OCI-LY7 (cell line): ENCODE results near the gene CYP46A1.

Experiments
- EZH2phosphoT487 ChIP-seq: fragments of 200-600 bp; sonication (generic); IDR thresholded peaks from 2 replicates; pipeline ENCODE4 v1.6.1; 2018; ENCODE audit warnings: low read depth, borderline replicate concordance, mild to moderate bottlenecking, mixed run types, antibody characterized with exemption, low read length, moderate library complexity, mixed read lengths
- TF ChIP-seq, protein P1 (sequence below): fragments of 200-600 bp; sonication (generic); conservative IDR thresholded peaks from 2 replicates; pipeline ENCODE4 v1.5.1; 2014; ENCODE audit warnings: mild to moderate bottlenecking, antibody characterized with exemption, low read length, moderate library complexity, mixed read lengths

DNA sequence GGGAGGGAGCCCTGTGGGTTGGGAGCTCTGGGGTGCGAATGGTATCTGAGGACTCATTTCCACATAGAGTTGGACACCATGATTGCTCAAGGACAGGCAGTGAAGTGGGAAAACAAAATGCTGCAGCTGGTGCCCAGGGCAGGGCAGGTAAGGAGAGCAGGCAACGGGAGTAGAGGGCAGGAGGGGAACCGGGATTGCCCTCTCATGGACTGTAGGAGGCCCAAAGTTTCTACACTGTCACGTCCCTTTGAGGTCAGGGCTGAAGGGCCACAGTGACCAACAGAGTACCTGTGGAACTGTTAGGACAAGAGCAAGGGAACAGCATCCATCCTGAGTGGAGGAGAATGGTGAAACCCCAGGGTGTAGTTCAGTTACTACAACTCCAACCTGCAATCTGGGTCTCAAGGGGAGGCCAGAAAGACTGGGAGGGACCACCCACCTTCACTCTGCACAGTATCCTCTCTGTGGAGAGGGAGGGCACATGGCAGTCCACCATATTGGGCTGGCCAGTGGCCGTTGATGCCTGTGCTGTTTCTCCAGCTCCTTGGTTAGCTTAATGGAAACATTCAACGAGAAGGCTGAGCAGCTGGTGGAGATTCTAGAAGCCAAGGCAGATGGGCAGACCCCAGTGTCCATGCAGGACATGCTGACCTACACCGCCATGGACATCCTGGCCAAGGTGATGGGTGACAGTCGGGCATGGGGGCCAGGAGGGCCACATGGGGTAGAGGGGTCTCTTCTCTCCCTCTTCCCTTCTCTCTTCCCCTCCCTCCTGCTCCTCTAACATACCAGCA lies 22.2 kb downstream of the CYP46A1 start:
- TF ChIP-seq, protein P1, sequence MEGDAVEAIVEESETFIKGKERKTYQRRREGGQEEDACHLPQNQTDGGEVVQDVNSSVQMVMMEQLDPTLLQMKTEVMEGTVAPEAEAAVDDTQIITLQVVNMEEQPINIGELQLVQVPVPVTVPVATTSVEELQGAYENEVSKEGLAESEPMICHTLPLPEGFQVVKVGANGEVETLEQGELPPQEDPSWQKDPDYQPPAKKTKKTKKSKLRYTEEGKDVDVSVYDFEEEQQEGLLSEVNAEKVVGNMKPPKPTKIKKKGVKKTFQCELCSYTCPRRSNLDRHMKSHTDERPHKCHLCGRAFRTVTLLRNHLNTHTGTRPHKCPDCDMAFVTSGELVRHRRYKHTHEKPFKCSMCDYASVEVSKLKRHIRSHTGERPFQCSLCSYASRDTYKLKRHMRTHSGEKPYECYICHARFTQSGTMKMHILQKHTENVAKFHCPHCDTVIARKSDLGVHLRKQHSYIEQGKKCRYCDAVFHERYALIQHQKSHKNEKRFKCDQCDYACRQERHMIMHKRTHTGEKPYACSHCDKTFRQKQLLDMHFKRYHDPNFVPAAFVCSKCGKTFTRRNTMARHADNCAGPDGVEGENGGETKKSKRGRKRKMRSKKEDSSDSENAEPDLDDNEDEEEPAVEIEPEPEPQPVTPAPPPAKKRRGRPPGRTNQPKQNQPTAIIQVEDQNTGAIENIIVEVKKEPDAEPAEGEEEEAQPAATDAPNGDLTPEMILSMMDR = no peak
- no peak for TF ChIP-seq EZH2phosphoT487
